Breast epithelium (tissue), 4 donors: ENCODE measurements around the gene MLF2. TPM values are rescaled to one million over a fixed set of nuclear protein-coding genes. Genes with fewer than 3 reads are reported as not detected.

ENCODE experiments used
- DNase-seq, 2 donors: peaks; one replicate each; pipeline ENCODE4 v3.0.0-alpha.2; 2019; ENCODE audit warnings: low spot score in 2 of 2
- H3K27ac ChIP-seq, 2 donors: fragments of 200-600 bp; sonication (generic) in 1 of 2; one replicate each; pipeline ENCODE4 v1.5.1; 2016 to 2019; ENCODE audit warnings: mild to moderate bottlenecking in 1 of 2
- H3K27me3 ChIP-seq, 2 donors: fragments of 200-600 bp; sonication (generic) in 1 of 2; one replicate each; pipeline versions ENCODE4 v1.5.1 to v1.6.0; 2017 to 2019; ENCODE audit warnings: control low read depth in 1 of 2, mild to moderate bottlenecking in 1 of 2
- H3K36me3 ChIP-seq: fragments of 200-600 bp; one replicate; pipeline ENCODE4 v1.5.1; 2019
- H3K4me1 ChIP-seq, 2 donors: fragments of 200-600 bp; sonication (generic); one replicate each; pipeline ENCODE4 v1.5.1; 2016 to 2019; ENCODE audit warnings: control low read depth in 1 of 2
- H3K4me3 ChIP-seq, 3 donors: fragments of 200-600 bp; sonication (generic); 1 replicate in 2 of 3; 2 replicates in 1 of 3; pipeline ENCODE4 v1.5.1; 2016 to 2019; ENCODE audit warnings: mild to moderate bottlenecking in 3 of 3, moderate library complexity in 2 of 3
- H3K9me3 ChIP-seq, 2 donors: fragments of 200-600 bp; sonication (generic) in 1 of 2; one replicate each; pipeline ENCODE4 v1.5.1; 2016 to 2019; ENCODE audit warnings: control low read depth in 1 of 2
- CTCF ChIP-seq, 3 donors: fragments of 450-650 bp; IDR thresholded peaks; one replicate each; pipeline ENCODE4 v1.5.1; 2016 to 2017; ENCODE audit warnings: antibody characterized with exemption in 3 of 3, mild to moderate bottlenecking in 3 of 3, moderate library complexity in 3 of 3
- POLR2A ChIP-seq: fragments of 450-650 bp; IDR thresholded peaks from one replicate; pipeline ENCODE4 v1.6.1; 2016; ENCODE audit warnings: antibody characterized with exemption, mild to moderate bottlenecking, moderate library complexity
- POLR2AphosphoS5 ChIP-seq, 3 donors: sonication (generic); formaldehyde crosslinking; IDR thresholded peaks; one replicate each; pipeline ENCODE4 v1.6.1; 2017; ENCODE audit warnings: antibody characterized with exemption in 3 of 3
- intact Hi-C: fragments of 100-400 bp; cut with DNase I; formaldehyde crosslinking; loops from one replicate; pipeline ENCODE4 v1.15.1; 2023; ENCODE audit warnings: low total_unique reads
- total RNA-seq, 3 donors: library from RNA; depleted of rRNA; stranded (reverse); fragments of >200 nt; gene quantifications; one replicate each; pipeline ENCODE4 v1.1.0, GENCODE V29; 2016

MLF2 gene
- total RNA-seq, 3 donors from 2014 or later = 130 to 168 (median 159) TPM

- Histone ChIP-seq H3K4me3 (peak overlapping the region in 1 of 3 donors; percentile 46), H3K9me3 (no peaks in the 10 kb centered on the region), H3K36me3 (no peaks in the 10 kb centered on the region), H3K4me1 (peaks cover 2 to 13% of the 10 kb centered on the region in 2 donors), H3K27ac (peak overlapping the region in 1 of 2 donors; percentile 9), H3K27me3 (no peaks in the 10 kb centered on the region)
- TF ChIP-seq POLR2AphosphoS5 (IDR thresholded peaks at IDR 0.05) (no peak), POLR2A (no peak), CTCF (IDR thresholded peaks at IDR 0.05) (no peak)
- DNase-seq = no peak
- intact Hi-C loops = no loop called here
These were observed 20.8 kb upstream of the MLF2 start for GRCh38 chr12:6773590-6774351.

DNA sequence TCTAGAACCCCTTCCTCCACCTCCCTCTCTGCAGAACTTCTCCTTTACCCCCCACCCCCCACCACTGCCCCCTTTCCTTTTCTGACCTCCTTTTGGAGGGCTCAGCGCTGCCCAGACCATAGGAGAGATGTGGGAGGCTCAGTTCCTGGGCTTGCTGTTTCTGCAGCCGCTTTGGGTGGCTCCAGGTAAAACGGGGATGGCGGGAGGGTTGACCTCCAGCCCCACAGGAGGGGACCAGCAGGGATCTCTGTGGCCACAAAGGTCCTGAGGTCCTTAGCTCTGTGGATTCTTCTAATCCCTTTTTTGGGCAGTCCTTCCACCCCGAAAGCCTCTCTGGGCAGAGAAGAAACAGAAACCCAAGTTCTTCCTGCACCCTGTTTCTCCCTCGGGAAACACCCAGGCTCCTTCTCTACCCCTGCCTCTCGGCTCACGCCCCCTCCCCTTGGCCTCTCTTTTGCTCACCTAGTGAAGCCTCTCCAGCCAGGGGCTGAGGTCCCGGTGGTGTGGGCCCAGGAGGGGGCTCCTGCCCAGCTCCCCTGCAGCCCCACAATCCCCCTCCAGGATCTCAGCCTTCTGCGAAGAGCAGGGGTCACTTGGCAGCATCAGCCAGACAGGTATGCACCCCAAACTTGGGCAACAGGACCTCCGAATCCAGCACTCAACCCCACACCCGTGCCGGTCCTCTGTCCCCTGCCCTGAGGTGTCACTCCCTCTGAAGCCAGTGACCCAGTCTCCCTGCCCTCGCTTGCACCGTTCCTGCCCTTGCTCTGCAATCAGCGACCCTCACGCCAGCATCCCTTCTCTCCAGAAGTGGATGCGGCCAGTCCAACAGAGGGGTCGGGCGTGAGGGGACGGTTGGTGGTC is 20.0 kb upstream of the MLF2 start:
- no peaks in the 10 kb centered on the region for H3K27me3 ChIP-seq
- no peaks in the 10 kb centered on the region for H3K9me3 ChIP-seq
- DNase-seq = no peak
- H3K4me3 ChIP-seq = peak overlapping the region in 1 of 3 donors; percentile 46
- no peak overlapping the region for H3K27ac ChIP-seq
- H3K36me3 ChIP-seq = no peaks in the 10 kb centered on the region
- H3K4me1 ChIP-seq = peaks cover 4 to 22% of the 10 kb centered on the region in 2 donors
- intact Hi-C loops = no loop called here
- TF ChIP-seq POLR2AphosphoS5 (IDR thresholded peaks at IDR 0.05) = no peak

DNA sequence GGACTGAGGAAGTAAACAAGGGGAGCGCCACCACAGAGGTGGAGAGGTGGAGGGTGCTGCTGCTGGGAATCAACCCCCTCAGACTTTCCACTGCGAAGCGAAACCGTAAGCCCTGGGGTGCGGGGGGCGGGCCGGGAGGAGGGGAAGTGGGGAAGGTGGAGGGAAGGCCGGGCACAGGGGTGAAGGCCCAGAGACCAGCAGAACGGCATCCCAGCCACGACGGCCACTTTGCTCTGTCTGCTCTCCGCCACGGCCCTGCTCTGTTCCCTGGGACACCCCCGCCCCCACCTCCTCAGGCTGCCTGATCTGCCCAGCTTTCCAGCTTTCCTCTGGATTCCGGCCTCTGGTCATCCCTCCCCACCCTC is 19.4 kb upstream of the MLF2 start, which contains the start of gene LAG3:
TSS of gene LAG3 (plus strand) at position 190 of the 365 bp plus-strand sequence. CDS start 333 bp downstream, outside the sequence.
- intact Hi-C loops = no loop called here
- no peak for TF ChIP-seq POLR2A
- H3K27ac ChIP-seq = peak within 1 kb of the TSS; percentile 26 to 60
- no peaks in the 10 kb centered on the region for H3K9me3 ChIP-seq
- H3K4me1 ChIP-seq = peaks cover 4 to 23% of the 10 kb centered on the region in 2 donors
- H3K36me3 ChIP-seq = no peaks in the 10 kb centered on the region
- no peaks in the 10 kb centered on the region for H3K27me3 ChIP-seq
- H3K4me3 ChIP-seq = peak within 1 kb of the TSS in 1 of 3 donors; percentile 46
- no peak for DNase-seq

- Histone ChIP-seq H3K9me3 (no peaks in the 10 kb centered on the region), H3K36me3 (no peaks in the 10 kb centered on the region), H3K4me3 (peak overlapping the region in 1 of 3 donors; percentile 39), H3K4me1 (peaks cover 4 to 23% of the 10 kb centered on the region in 2 donors), H3K27ac (peak overlapping the region; percentile 26 to 60), H3K27me3 (no peaks in the 10 kb centered on the region)
- intact Hi-C loops = no loop called here
- TF ChIP-seq CTCF (IDR thresholded peaks at IDR 0.05) = no peak
- TF ChIP-seq POLR2AphosphoS5 (IDR thresholded peaks at IDR 0.05) = peak in 1 of 3 donors; percentile 15
- no peak for TF ChIP-seq POLR2A
- DNase-seq = no peak
These were observed 18.8 kb upstream of the MLF2 start for GRCh38 chr12:6771509-6772330.

GRCh38 chr12:6771091-6771495 is 18.2 kb upstream of the MLF2 start:
- TF ChIP-seq POLR2A (no peak), POLR2AphosphoS5 (IDR thresholded peaks at IDR 0.05) (no peak), CTCF (IDR thresholded peaks at IDR 0.05) (no peak)
- Histone ChIP-seq H3K9me3 (no peaks in the 10 kb centered on the region), H3K27me3 (no peaks in the 10 kb centered on the region), H3K36me3 (no peaks in the 10 kb centered on the region), H3K4me1 (peaks cover 4 to 23% of the 10 kb centered on the region in 2 donors), H3K27ac (peak overlapping the region; percentile 9 to 60), H3K4me3 (no peak overlapping the region)
- intact Hi-C loops = no loop called here
- DNase-seq = peak in 1 of 2 donors; percentile 24
